HG02840 (cell line): ENCODE measurements around the gene SPECC1.

ENCODE experiments used
- ATAC-seq: cut with Tn5 transposase; IDR thresholded peaks from one replicate; pipeline ENCODE4 v1.9.1; 2021; ENCODE audit warnings: mild to moderate bottlenecking, moderate library complexity, moderate number of reproducible peaks; ENCODE audit not compliant: unreplicated experiment, low FRiP score

The SPECC1 gene

DNA sequence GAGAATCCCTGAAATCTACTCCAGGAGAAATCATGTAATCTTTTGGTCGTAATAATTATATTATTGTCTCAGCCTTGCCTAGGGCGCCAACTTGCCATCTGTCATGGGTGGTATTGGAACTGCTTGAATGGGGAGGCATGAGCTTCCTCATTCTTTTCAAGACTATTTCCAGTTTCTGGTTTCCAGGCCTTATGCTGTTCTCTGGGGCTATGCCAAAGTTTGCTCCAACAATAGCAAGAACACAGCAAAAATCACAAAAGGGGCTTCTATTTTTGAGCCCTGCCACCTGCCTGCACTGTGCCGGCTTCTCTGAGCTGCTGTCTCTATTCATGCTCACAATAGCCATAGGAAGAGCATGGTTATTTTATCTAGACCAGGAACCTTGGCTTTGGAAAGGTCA lies 111.7 kb downstream of the SPECC1 start:
- ATAC-seq, result no peak

DNA sequence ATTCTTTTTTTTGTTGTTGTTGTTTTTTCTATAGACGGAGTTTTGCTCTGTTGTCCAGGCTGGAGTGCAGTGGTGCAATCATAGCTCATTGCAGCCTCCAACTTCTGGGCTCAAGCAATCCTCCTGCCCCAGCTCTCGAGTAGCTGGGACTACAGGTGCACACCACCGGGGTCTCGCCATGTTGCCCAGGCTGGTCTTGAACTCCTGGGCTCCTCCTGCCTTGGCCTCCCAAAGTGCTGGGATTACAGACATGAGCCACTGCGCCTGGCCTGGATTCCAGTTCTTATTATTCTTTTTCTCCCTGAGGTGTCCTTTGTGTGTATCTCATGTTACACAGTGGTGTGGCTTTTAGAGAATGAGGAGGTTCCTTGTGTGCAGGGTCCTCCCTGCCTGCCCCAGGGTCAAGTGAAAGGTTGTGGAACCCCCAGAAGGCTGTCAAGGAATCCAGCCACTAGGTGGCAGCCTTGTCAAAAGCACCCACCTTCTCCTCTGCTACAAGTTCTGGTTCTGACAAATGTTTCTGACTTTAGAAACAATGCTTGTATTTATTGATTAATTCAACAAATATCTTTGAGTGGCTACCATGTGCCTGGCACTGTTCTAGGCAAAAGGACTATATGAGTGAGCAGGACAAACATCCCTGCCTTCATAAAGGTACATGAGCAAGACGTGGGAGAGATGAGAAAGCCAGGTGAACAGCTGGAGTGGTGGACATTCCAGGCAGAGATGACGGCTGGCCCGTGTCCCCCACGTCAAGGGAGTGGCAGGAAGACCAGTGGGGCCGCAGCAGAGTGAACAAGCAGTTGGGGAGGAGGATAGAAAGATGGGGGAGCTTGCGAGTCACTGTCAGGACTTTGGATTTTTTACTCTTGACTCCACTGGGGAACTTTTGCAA lies 112.4 kb downstream of the SPECC1 start:
- ATAC-seq, result no peak

DNA sequence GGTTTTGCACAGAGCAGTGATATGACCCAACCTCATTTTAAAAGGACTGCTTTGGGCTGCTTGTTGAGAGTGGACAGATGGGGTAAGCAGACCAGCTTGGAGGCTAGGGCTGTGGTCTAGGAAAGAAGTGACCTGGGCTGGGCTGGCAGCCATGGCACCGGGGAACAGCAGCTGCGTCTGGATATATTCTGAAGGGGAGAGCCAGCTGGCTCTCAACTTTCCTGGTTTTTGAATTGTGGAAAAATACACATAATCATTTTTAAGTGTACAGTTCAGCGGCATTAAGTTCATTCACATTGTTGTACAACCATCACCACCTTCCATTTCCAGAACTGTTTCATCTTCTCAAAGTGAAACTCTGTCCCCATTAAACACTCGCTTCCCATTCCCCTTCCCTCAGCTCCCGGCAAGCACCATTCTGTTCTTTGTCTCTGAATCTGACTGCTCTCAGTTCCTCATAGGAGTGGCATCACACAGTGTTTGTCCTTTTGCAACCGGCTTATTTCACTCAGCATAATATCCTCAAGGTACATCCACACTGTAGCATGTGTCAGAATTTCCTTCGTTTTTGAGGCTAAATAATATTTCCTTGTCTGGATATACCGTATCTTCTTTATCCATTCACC lies 113.2 kb downstream of the SPECC1 start:
- ATAC-seq, result no peak

DNA sequence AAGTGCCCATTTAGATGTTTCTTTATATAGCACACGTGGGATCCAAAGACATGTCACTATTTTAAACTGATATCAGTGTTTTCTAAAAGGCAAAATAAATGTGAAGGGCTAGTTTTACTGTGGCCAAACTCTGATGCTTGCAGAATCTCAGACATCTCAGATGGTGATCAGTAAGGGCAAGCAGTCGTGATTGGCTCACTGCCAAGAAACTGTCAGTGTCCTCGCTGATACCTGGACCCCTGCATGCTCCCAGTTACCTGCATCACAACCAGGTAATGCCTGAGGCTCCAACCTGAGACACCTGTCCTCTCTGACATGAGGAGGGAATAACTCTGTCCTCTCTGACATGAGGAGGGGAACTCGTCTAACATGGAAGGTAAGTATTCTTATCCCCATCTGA lies 114.0 kb downstream of the SPECC1 start:
- no peak for ATAC-seq

DNA sequence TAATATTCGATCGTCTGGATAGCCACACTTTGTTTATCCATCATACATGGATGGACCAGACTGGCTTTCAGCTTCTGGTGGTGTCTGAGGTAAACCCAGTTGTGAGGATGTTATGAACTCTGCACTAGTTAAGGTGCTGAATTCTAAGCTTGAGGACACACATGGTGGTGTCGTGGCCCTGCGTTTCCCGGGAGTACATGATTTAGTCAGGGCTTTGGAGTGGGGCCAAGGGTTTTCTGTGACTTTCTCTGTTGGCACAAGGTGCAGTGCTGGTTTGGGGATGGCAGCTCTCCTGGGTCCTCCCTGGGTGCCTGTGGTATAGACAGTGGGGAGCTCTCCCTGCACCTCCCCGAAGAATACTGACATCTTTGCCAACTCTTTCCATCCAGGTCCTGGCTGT lies 116.6 kb downstream of the SPECC1 start:
- no peak for ATAC-seq

DNA sequence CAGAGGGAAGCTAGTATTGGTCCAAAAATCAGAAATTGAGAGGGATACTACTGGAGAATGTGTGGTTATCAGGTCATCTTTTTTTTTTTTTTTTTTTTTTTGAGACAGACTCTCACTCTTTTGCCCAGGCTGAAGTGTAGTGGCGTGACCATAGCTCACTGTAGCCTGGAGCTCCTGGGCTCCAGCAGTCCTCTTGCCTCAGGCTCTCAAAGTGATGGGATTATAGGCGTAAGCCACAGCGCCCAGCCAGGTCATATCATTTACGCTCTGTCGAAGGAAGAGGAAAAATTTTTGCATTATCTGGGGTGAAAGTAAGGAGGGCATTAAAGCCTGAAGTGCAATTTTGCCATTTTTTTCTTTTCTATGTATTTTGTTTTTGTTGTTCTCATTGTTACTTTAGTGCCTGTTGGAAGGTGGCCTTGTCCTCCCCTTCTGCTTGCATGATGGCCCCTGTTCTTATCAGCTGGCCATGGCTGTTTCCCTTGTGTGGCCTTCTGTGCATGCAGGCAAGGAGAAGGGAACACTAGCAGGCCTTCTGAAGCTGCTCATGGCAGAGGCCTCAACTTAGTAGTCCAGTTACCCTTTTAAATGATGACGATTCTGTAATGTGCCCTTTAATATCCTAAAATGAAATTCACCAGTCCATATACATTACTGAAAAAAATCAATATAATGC lies 118.3 kb downstream of the SPECC1 start:
- ATAC-seq, result no peak

DNA sequence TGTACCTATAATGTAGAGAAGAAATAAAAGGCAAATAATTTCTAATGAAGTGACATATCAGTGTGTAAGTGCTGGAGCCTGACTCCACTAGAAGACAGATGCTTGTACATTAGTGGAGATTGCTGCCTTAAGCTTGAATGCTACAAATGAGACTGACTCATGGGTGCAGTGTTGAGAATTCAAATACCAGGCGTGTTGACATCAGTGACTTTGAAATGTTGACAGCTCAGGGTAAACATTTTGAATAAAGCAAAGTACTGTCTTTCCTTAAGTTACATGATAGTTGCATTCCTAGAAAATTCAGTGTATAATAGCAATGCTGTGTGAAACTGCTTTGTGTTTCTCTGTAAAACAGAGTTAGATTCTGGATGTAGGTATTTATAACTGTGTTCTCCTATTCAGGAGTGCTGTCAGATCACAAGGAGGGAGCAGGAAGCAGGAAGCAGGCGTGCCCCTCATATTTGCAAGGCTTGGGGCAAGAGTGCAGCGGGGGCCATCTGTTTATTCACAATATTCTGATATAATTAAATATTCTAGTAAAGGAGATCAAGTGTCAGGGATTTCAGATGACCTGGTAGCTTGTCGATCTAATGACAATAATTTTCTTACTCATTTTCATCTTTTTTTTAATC lies 119.0 kb downstream of the SPECC1 start:
- no peak for ATAC-seq

DNA sequence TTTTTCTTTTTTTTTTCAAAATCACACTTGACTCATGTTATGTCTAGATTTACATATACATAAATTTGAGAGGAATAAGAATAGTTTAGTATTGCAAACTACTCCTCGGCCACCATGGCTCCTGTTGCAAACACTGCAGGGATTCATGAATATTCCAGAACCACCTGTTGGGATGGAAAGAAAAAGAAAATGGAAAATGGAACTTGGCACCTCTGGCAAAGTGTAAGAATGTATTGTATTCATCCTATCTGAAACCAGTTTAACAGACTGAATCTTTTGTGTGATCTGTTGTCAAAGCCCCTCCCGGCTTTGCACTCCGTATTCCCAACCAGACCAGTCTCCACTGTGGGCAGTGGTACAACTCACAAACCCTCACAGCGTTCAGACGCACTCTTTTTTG lies 124.4 kb downstream of the SPECC1 start:
- ATAC-seq, result no peak

DNA sequence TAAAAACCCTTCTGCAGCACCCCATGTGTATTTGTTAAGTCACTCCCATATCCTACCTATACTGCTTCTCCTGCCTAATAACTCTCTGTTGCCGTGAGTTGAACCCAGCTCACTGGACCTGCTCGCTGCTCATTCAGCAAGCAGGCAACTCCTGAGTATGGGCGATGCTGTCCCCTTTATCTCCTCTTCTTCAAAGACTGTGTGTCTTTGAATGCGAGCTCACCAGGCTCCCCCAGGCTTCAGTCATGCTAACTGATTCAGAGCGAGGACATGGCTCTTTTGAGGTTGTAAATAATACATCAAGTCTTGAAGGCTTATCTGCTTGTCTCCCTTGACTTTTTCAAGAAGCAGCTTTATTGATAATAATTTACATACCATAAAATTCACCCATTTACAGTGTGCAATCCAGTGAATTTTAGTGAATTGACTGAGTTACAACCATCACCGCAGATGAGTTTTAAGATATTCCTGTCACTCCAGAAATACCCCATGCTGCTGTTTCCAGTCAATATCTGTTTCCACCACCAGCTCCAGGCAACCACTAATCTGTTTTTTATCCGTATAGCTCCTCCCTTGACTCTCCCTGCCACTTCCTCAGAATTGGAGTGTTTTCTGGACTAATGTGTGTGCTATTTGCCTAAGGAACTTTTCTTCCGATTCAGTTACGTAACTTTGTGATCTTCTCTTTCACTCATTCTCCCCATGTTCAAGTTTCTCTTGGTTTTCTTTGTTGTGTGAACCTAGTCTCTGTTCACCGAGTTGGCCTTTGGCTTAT lies 132.2 kb downstream of the SPECC1 start:
- ATAC-seq, result no peak

DNA sequence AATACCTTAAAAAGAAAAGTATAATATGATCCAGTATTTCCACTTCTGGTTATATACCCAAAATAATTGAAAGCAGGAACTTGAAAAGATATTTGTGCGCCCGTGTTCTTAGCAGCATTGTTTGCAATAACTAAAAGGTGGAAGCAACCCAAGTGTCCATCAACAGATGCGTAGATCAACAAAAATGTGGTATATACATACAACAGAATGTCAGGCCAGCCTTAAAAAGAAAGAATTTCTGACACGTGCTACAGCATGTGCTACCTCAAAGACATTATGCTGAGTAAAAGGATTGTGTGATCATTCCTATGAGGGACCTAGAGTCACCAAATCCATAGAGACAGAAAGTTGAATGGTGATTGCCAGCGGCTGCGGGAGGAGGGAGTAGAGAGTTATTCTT lies 133.1 kb downstream of the SPECC1 start:
- no peak for ATAC-seq

DNA sequence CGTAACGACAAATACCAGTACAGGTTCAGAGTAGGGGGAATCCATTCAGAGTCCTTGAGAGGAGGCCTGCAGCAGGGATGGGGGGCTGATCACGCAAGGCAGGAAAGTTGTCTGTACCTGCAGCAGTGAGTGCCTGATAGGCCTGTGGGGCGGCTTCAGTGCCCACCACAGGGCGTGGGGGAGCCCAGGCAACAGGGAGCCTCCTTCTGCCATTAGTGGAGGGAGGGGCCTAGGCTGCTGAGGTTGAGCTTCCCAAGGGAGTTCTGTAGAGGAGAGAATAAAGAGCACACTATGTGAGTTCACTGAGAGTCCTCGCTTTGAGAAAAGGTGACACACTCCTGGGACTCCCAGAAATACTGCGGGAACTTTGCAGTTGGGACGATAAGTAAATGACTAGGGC lies 134.6 kb downstream of the SPECC1 start:
- ATAC-seq, result no peak

DNA sequence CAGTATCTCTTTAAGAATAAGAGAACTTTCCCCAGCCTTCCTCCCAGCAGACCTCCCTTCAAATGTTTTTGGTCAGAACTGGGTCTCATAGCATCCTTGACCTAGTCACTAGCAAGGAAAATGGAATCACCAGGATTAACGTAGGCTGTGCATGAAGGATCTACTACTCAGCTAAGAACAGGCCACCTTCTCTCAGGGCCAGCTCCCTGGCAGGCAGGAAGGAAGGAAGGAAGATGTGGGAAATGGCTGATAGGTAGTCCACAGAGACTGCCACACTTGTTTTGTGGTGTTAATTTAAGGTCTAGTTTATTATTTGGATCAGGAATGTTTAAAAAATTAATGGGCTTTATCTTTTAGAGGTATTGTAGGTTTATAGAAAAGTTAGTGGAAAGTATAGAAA lies 136.4 kb downstream of the SPECC1 start:
- ATAC-seq, result no peak

DNA sequence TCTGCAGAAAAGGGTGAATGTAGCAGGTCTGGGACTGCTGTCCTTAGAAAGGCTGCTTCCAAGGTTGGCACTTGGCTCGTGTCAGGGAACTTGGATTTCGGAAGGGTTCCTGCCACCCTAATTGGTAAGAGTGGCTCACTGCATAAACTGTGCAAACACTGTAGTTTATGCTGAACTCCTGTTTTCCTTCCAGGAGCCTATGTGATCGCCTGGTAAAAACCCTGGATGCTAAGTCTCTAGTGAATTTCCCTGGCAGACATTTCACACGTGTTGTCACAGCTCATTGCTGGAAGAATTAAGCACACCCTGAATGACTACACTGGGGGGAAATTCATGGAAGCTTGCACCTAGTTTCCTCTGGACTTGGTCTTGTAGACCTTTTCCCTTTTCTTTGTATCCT lies 140.1 kb downstream of the SPECC1 start:
- no peak for ATAC-seq

DNA sequence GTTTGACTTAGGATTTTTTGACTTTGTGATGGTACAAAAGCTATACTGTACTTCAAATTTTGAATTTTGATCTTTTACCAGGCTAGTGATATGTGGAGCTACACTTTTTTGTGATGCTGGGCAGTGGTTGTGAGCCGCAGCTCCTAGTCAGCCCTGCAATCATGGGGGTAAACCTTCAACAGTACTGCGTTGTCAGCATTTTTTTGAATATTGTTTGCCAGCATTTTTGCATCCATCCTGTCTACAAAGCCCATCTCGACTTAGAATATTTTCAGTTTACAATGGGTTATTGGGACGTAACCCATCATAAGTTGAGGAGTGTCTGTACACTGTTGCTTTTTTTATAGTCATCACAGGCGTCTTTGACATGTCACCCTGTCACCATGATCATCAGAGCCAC lies 142.0 kb downstream of the SPECC1 start:
- ATAC-seq, result no peak

DNA sequence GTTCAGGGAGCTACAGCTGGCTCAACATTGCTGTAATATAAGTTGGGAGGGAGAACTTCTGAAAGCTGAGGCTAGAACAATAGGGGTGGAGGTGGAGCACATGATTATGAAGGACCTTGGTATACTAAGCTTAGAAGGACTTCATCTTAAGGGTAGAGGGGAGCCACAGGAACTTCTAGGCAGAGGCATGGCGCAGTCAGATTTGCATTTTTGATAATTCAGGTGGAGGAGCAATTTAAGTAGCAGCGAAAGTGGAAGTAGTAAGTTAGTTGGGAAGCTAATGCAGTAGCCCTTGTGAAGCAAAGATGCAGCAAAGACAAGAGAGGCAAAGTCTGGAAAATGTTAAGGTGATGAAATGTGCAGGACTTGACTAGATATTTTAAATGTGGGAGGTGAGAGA lies 144.1 kb downstream of the SPECC1 start:
- ATAC-seq, result no peak

DNA sequence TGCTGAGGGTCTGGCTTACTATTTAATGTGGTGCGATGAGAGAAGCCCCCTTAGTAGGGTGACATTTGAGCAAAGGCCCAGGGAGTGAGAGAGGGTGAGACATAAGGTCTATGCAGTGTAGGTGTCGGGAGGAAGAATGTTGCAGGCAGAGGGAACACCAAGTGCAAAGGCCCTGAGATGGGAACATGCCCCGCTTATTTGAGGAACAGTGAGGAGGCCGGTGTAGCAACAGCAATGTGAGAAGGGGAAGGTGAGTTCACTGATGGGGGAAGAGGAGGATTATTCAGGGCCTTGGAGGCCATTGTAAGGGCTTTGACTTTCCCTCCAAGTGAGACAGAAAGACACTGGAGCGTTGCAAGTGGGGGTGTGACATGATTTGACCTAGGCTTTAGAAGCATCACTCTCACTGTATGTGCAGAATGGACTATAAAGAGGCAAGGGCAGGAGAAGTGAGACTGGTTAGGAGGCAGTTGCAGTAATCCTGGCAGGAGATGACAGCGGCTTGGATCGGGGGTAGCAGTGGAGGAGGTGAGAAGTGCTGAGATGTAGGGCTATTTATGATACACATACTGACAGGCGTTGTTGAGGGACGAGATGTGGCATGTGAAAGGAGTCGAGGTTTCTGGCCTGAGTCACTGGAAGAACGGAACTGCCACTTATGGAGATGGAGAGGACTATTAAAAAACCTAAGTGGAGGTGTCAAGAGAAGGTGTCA lies 145.3 kb downstream of the SPECC1 start:
- no peak for ATAC-seq

DNA sequence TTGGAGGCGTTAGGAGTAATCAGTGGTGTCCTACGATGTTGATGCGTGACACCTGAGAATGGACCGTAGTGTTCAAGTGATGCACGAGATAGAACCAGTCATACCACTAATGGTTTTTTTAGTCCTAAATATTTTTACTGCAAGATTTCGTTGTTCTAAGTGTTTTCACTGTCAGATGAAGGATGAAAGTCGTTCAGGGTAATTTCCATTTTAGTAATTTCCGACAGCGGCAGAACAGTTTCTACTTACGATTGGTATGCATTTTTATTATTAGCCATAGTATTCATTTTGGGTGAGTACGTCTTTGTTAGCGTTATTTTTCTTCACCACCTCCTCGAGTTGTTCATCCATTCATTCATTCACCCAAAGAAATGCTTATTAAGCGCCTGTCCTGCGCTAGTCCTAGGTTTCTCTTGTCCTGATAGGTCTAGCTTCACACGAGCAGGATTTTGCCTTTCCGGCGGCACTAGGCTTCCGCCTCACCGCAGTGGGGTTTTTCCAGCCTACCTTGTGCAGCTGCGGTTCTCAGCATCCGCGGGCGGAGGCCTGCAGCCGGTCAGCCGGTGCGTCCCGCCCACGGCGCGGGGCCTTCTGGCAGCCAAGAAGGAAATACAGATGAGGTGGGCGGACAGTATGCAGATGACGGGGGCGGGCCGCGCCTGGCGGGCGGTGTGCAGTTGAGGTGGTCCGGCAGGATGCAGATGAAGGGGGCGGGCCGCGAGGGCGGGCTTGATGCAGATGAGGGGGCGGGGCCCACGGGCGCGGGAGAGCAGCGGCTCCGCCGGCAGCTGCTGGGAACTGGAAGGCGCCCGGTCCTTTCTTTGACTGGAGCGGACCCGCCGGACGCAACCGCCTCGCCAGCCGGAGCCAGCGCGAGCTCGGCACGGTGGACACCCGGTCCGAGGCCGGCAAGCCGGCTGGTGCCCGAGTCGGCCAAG lies 146.4 kb downstream of the SPECC1 start:
- peak; percentile 93 for ATAC-seq

DNA sequence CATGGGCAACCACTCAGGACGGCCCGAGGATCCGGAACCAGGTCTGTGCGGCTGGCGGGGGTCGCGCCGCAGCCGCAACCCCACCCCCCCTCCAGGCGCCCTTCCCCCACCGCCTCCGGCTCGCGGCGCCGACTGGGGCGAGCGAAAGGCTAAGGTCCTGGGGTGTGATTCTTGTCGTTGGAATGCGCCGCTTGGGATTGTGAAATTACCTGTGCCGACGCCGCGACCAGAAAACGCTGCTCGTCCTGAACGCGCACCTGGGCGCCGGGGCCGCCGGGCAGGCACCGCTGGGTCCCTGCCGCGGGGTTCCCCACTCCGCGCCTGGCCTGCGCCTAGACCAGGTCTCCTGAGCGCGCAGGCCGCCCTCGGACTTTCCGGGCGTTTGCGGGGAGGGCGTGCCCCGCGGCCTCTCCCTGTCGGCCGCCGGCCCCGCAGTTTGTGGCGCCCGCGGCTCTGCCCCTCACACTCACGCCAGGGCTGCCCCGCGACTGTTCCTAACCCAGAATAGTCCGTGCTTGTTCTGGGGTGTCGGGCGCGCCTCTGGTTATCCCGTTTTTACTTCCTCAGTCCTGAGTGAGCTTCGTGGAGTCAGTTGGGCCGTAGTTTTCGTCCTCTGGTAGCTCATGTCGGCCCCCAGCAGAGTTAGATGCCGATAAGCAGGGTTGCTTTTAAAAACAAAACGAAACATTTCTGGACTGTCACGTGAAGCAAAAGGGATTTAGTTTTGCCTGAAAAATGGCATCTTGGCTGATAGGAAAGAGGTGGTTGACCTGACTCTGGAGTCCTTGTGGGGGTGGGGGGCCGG lies 147.2 kb downstream of the SPECC1 start:
- peak; percentile 32 for ATAC-seq
